HUES6 (cell line): Measurements from ENCODE around the gene BBIP1.
A peak's percentile ranks its signal among the peaks of the same experiment; 100 is the strongest.

ENCODE experiments used
- H3K27ac ChIP-seq: 2 replicates; pipeline ENCODE4 v1.7.0; 2013; ENCODE audit warnings: low read depth, mild to moderate bottlenecking, low read length, inconsistent platforms
- H3K27me3 ChIP-seq: 2 replicates; pipeline ENCODE4 v1.6.1; 2013; ENCODE audit warnings: low read length; ENCODE audit not compliant: control insufficient read depth, insufficient read depth
- H3K36me3 ChIP-seq: 2 replicates; pipeline ENCODE4 v1.6.1; 2013; ENCODE audit warnings: low read length; ENCODE audit not compliant: control insufficient read depth, insufficient read depth
- H3K4me1 ChIP-seq: 2 replicates; pipeline ENCODE4 v1.6.1; 2013; ENCODE audit warnings: low read length; ENCODE audit not compliant: control insufficient read depth, insufficient read depth
- H3K4me3 ChIP-seq: 2 replicates; pipeline ENCODE4 v1.5.1; 2013; ENCODE audit warnings: low read depth, low read length
- H3K9ac ChIP-seq: one replicate; pipeline ENCODE4 v1.6.1; 2013; ENCODE audit warnings: mild to moderate bottlenecking, low read length
- H3K9me3 ChIP-seq: 2 replicates; pipeline ENCODE4 v1.6.1; 2013; ENCODE audit warnings: low read depth, low read length; ENCODE audit not compliant: control insufficient read depth, insufficient read depth

BBIP1 gene

DNA sequence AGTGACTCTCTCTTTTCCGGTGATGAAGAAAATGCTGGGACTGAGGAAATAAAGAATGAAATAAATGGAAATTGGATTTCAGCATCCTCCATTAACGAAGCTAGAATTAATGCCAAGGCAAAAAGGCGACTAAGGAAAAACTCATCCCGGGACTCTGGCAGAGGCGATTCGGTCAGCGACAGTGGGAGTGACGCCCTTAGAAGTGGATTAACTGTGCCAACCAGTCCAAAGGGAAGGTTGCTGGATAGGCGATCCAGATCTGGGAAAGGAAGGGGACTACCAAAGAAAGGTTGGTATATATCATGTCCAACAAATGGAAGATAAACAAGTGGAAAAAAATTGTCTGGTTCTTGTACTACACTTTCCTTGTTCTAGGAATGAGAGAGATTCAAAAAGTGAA lies 37.7 kb downstream of the BBIP1 start:
- no peak overlapping the region for H3K9ac ChIP-seq
- H3K36me3 ChIP-seq, result peaks cover 26% of the 10 kb centered on the region
- H3K4me3 ChIP-seq, result no peak overlapping the region
- H3K27me3 ChIP-seq, result no peaks in the 10 kb centered on the region
- no peak overlapping the region for H3K27ac ChIP-seq
- H3K9me3 ChIP-seq, result no peaks in the 10 kb centered on the region
- H3K4me1 ChIP-seq, result no peaks in the 10 kb centered on the region

- H3K27ac ChIP-seq, result no peak overlapping the region
- H3K4me3 ChIP-seq, result no peak overlapping the region
- H3K9me3 ChIP-seq, result no peaks in the 10 kb centered on the region
- H3K27me3 ChIP-seq, result no peaks in the 10 kb centered on the region
- peaks cover 25% of the 10 kb centered on the region for H3K36me3 ChIP-seq
- no peaks in the 10 kb centered on the region for H3K4me1 ChIP-seq
- no peak overlapping the region for H3K9ac ChIP-seq
Measured at GRCh38 chr10:110880012-110880411, 39.0 kb downstream of the BBIP1 start.

DNA sequence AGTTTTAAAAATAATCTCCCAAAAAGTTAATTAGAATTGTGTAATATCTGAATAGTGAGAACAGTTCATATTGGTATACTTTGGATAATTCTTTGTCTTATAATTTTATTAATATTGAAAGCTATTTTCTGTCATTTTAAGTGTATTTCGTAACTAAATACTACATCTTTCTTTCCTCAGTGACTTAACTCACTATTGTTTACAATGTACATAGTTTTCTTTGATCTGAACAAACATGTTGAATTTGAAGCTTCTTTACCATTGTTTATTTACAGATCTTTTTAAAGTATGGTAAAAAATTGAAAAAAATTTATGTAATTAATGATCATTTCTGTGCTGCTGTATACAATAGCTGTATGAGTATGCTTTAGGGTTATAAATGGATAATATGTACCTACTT lies 42.2 kb downstream of the BBIP1 start:
- Histone ChIP-seq H3K36me3 (peaks cover 9% of the 10 kb centered on the region), H3K4me1 (peaks cover 5% of the 10 kb centered on the region; the same call in 1 of the 2 replicates), H3K27ac (no peak overlapping the region), H3K27me3 (no peaks in the 10 kb centered on the region), H3K9ac (no peak overlapping the region), H3K4me3 (no peak overlapping the region), H3K9me3 (no peaks in the 10 kb centered on the region)

DNA sequence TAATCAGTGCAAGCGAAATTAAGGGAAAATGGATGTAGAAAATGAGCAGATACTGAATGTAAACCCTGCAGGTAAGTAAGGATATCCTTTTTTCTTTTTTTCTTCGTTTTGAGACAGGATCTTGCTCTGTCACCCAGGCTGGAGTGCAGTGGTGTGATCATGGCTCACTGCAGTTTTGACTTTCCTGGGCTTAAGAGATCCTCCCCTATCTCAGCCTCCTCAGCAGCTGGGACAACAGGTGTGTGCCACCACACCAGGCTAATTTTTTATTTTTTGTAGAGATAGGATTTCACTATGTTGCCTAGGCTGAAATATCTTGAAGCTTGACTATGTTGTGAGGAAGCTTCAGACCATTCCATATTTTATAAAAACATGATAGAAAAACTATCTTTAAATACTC lies 43.0 kb downstream of the BBIP1 start:
- Histone ChIP-seq H3K36me3 (peaks cover 2% of the 10 kb centered on the region; the same call in 1 of the 2 replicates), H3K9me3 (no peaks in the 10 kb centered on the region), H3K4me3 (no peak overlapping the region), H3K27me3 (no peaks in the 10 kb centered on the region), H3K27ac (no peak overlapping the region), H3K4me1 (peaks cover 10% of the 10 kb centered on the region), H3K9ac (no peak overlapping the region)

- Histone ChIP-seq H3K27ac (no peak overlapping the region), H3K4me3 (no peak overlapping the region), H3K9ac (no peak overlapping the region)
Measured at GRCh38 chr10:110873951-110874350, 45.0 kb downstream of the BBIP1 start.

GRCh38 chr10:110872984-110873923 lies 45.7 kb downstream of the BBIP1 start:
- peak overlapping the region; percentile 66 for H3K4me3 ChIP-seq
- H3K36me3 ChIP-seq, result peaks cover 2% of the 10 kb centered on the region; the same call in 1 of the 2 replicates
- H3K4me1 ChIP-seq, result peaks cover 20% of the 10 kb centered on the region
- no peaks in the 10 kb centered on the region for H3K27me3 ChIP-seq
- H3K27ac ChIP-seq, result peak overlapping the region; percentile 66; the same call in 1 of the 2 replicates
- peak overlapping the region; percentile 64 for H3K9ac ChIP-seq
- no peaks in the 10 kb centered on the region for H3K9me3 ChIP-seq

More at GRCh38 chr10:110873951-110874350, 45.0 kb downstream of the BBIP1 start:
- H3K4me1 ChIP-seq, result peaks cover 19% of the 10 kb centered on the region
- peaks cover 2% of the 10 kb centered on the region; the same call in 1 of the 2 replicates for H3K36me3 ChIP-seq
- H3K27me3 ChIP-seq, result no peaks in the 10 kb centered on the region
- no peaks in the 10 kb centered on the region for H3K9me3 ChIP-seq

DNA sequence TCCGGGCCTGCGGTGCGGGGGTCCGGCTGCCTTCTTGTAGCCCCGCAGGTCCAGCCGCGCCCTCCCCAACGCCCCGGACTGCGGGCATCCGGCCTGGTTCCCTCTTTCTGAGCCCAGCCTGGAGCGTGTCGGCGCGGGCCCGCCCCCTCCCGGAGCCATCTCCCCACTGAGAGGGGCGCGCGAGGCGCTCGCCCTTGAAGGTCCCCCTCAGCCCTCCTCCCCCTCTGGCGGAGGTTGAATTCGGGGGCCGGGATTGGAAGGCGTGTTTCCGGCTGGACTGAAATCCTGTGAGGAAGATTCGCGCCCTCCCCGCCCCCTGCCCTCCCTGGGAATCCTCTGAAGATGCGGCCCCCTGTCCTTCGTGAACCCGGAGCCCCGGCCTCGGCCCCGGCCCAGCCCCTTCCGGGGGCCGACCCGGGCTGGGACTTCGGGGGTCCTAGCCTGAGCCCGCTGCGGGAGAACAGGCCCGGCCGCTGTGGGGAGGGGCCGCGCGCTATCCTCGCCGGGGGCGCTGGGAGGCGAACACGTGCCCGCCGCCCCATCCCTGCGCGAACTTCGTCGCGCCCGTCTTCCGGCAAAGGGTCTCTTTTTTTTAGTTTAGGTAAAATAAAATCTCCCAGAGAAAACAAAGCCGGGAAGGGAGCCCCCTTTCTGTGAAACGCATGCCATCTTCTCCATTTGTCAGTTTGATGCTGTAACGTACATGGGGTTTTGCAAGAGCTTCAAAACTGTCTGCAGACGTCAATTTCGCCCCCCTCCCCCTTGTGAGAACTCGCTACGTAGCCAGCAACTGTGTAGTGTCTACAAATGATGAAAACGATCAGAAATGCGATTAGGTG lies 46.6 kb downstream of the BBIP1 start:
- H3K4me3 ChIP-seq, result peak overlapping the region; percentile 66
- H3K27ac ChIP-seq, result peak overlapping the region; percentile 66; the same call in 1 of the 2 replicates
- H3K36me3 ChIP-seq, result peaks cover 2% of the 10 kb centered on the region; the same call in 1 of the 2 replicates
- H3K4me1 ChIP-seq, result peaks cover 25% of the 10 kb centered on the region
- no peaks in the 10 kb centered on the region for H3K9me3 ChIP-seq
- no peaks in the 10 kb centered on the region for H3K27me3 ChIP-seq
- peak overlapping the region; percentile 66 for H3K9ac ChIP-seq

DNA sequence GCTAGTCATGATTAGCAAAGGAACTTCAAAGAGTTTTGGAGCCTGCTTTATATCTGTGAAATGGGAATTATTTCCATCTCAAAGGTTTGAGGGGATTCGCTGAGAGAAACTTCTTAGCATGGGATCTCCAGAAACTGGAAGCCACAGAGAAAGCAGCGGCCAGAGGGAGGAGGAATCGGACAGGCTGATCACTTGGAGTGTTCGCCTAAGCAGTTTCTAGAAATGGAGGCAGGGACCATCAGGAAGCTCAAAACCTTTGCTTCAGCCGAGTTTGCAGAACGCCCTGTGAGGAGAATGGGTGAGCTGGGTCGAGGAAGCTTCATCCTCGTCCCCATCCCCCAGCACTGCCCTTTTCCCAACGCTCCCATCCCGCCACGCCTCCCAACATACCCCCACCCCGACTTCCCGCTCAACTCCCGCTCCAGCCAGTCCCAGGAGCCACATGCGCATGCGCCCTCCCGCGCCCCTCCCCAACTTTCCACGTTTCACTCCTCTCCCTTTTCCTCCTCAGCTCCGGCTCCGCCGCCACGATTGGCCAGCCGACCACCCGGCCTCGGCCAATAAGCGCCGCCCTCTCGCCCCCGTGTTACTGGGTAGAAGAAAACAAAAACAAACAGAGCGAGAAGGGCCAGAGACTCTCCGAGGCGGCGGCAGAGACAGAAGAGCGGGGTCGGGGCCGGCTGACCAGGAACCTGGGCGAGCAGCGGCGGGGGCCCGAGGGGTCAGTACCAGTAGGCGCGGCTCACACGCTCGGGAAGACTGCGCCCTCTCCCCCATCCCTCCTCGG lies 47.5 kb downstream of the BBIP1 start, which contains the start of gene PDCD4:
PDCD4 (plus strand) TSS at position 631 of the 787 bp plus-strand sequence. CDS start 4,100 bp downstream, outside the sequence.
- Histone ChIP-seq H3K9ac (peak within 1 kb of the TSS; percentile 66), H3K27ac (peak within 1 kb of the TSS; percentile 66; the same call in 1 of the 2 replicates), H3K36me3 (no peaks in the 10 kb centered on the region), H3K4me3 (peak within 1 kb of the TSS; percentile 66), H3K9me3 (no peaks in the 10 kb centered on the region), H3K4me1 (peaks cover 28% of the 10 kb centered on the region), H3K27me3 (no peaks in the 10 kb centered on the region)

- H3K9ac ChIP-seq, result peak overlapping the region; percentile 21
- peak overlapping the region; percentile 10; the same call in 1 of the 2 replicates for H3K27ac ChIP-seq
- no peaks in the 10 kb centered on the region for H3K9me3 ChIP-seq
- no peaks in the 10 kb centered on the region for H3K27me3 ChIP-seq
- no peaks in the 10 kb centered on the region for H3K36me3 ChIP-seq
- peak overlapping the region; percentile 66 for H3K4me3 ChIP-seq
- peaks cover 28% of the 10 kb centered on the region for H3K4me1 ChIP-seq
Measured at GRCh38 chr10:110870823-110871297, 48.1 kb downstream of the BBIP1 start.

DNA sequence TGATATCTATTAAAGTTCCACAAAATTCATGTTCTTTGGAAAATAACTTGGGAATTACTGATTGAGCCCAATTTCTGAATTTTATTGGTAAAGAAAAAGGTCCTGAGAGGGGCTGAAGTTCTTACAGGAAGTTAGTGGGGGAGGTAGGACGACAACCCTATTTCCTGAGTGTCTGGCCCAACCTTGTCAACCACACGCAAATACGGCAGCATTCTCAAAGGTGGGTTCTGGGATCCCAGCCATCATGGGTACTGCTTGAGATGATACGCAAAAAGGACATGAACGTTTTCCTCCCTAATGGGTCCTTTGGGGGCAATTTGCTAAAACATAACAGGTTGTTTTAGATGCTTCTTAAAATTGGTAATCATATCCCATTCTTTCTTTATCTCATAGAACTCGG lies 50.0 kb downstream of the BBIP1 start:
- H3K36me3 ChIP-seq, result no peaks in the 10 kb centered on the region
- no peak overlapping the region for H3K9ac ChIP-seq
- H3K4me1 ChIP-seq, result peaks cover 32% of the 10 kb centered on the region
- H3K27ac ChIP-seq, result no peak overlapping the region
- H3K27me3 ChIP-seq, result no peaks in the 10 kb centered on the region
- H3K9me3 ChIP-seq, result no peaks in the 10 kb centered on the region
- H3K4me3 ChIP-seq, result no peak overlapping the region
